PC-3 (cell line): ENCODE results near the gene LHFPL6. TPM values are rescaled to one million over a fixed set of nuclear protein-coding genes. Genes with fewer than 3 reads are reported as not detected.

Source experiments
- ATAC-seq: fragments of 200-7000 bp; cut with Tn5 transposase; 2 replicates; pipeline ENCODE4 v1.9.1; 2020; ENCODE audit warnings: mild to moderate bottlenecking, moderate library complexity
- BruUV-seq: library from RNA; stranded (reverse); fragments of 400-500 nt; replicated peaks from 2 replicates; lab custom pipeline; 2021; lab: Mats Ljungman, UMichigan
- CTCF ChIA-PET: fragments of 300-600 bp; sonication (Branson Sonifier 250); formaldehyde crosslinking; loops from one replicate; lab custom pipeline; 2022; ENCODE audit warnings: antibody characterized with exemption; lab: Charles Lee
- POLR2A ChIA-PET: fragments of 300-600 bp; sonication (Branson Sonifier 250); formaldehyde crosslinking; loops from one replicate; lab custom pipeline; 2022; ENCODE audit warnings: antibody characterized with exemption; ENCODE audit not compliant: unreplicated experiment; lab: Charles Lee
- DNase-seq: peaks from one replicate; pipeline ENCODE4 v3.0.0-alpha.2; 2015
- H2AFZ ChIP-seq: fragments of 300-600 bp; sonication (generic); 2 replicates; pipeline ENCODE4 v1.6.0; 2016; ENCODE audit warnings: antibody characterized with exemption, low read length
- H3F3A ChIP-seq: fragments of 300-600 bp; sonication (generic); one replicate; pipeline ENCODE4 v1.6.0; 2017; ENCODE audit warnings: antibody characterized with exemption, low read length, control low read depth, mild to moderate bottlenecking; ENCODE audit not compliant: unreplicated experiment
- H3K27ac ChIP-seq: fragments of 300-600 bp; sonication (generic); 2 replicates; pipeline ENCODE4 v1.5.1; 2016; ENCODE audit warnings: mild to moderate bottlenecking, low read length
- H3K27me3 ChIP-seq: fragments of 300-600 bp; sonication (generic); 2 replicates; pipeline ENCODE4 v1.6.1; 2016; ENCODE audit warnings: low read length, mixed read lengths
- H3K36me3 ChIP-seq: fragments of 300-600 bp; sonication (generic); 2 replicates; pipeline ENCODE4 v1.6.1; 2016; ENCODE audit warnings: low read depth, mixed run types, low read length, mixed read lengths
- H3K4me1 ChIP-seq: fragments of 300-600 bp; sonication (generic); 2 replicates; pipeline ENCODE4 v1.5.1; 2016; ENCODE audit warnings: low read length; ENCODE audit not compliant: insufficient read depth
- H3K4me2 ChIP-seq: fragments of 300-600 bp; sonication (generic); 2 replicates; pipeline ENCODE4 v1.6.0; 2016; ENCODE audit warnings: low read length
- H3K4me3 ChIP-seq: fragments of 300-600 bp; sonication (generic); 2 replicates; pipeline ENCODE4 v1.5.1; 2016; ENCODE audit warnings: mild to moderate bottlenecking, low read length, mixed read lengths
- H3K79me2 ChIP-seq: fragments of 300-600 bp; sonication (generic); 2 replicates; pipeline ENCODE4 v1.6.1; 2017; ENCODE audit warnings: low read length, mixed read lengths
- H3K9ac ChIP-seq: fragments of 300-600 bp; sonication (generic); 2 replicates; pipeline ENCODE4 v1.6.0; 2016; ENCODE audit warnings: mild to moderate bottlenecking, low read length
- H3K9me2 ChIP-seq: fragments of 300-600 bp; sonication (generic); replicated peaks from 2 replicates; pipeline ENCODE4 v1.6.1; 2016; ENCODE audit warnings: mixed run types, low read length, mixed read lengths
- H3K9me3 ChIP-seq: fragments of 300-600 bp; sonication (generic); 2 replicates; pipeline ENCODE4 v1.6.1; 2016; ENCODE audit warnings: low read length, mixed read lengths
- H4K20me1 ChIP-seq: fragments of 300-600 bp; sonication (generic); 2 replicates; pipeline ENCODE4 v1.6.1; 2016; ENCODE audit warnings: low read length, mixed read lengths
- EZH2 ChIP-seq: fragments of 300-600 bp; sonication (generic); IDR thresholded peaks from one replicate; pipeline ENCODE4 v1.6.1; 2017; ENCODE audit warnings: antibody characterized with exemption, mild to moderate bottlenecking, low read length; ENCODE audit not compliant: unreplicated experiment
- EZH2phosphoT487 ChIP-seq: fragments of 300-600 bp; sonication (generic); IDR thresholded peaks from 2 replicates; pipeline ENCODE4 v1.6.1; 2018; ENCODE audit warnings: mild to moderate bottlenecking, antibody characterized with exemption, low read length, borderline replicate concordance
- intact Hi-C: fragments of 100-400 bp; cut with micrococcal nuclease; formaldehyde crosslinking; loops from 2 replicates; pipeline ENCODE4 v1.9.0; 2023
- total RNA-seq: library from RNA; depleted of rRNA; stranded (reverse); fragments of >200 nt; gene quantifications from 2 replicates; pipeline ENCODE4 v1.2.3, GENCODE V29; 2014
- TF ChIP-seq, protein P1 (sequence below): fragments of 300-600 bp; sonication (generic); conservative IDR thresholded peaks from 2 replicates; pipeline ENCODE4 v1.5.1; 2017; ENCODE audit warnings: antibody characterized with exemption, low read depth, mild to moderate bottlenecking, low read length

Gene LHFPL6
- total RNA-seq, 1 experiment from 2014 or later = 7.8 TPM

DNA sequence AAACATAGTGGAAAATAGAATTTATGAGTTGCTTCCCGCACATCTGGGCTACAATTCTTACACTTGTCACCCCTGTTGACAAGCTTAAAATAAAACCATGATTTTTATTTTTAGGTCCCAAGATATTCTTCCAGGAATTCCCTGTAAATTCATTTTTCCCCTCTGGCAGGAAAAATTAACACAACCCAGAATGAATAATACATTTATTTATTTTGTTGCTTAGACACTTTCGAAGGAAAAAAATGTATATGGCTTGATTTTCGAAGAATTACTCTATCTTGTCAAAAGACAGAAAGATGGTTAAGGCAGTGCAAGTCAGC is 74.4 kb downstream of the LHFPL6 start:
- H3K4me3 ChIP-seq = no peak overlapping the region
- peaks cover 3% of the 10 kb centered on the region for H3F3A ChIP-seq
- H3K79me2 ChIP-seq = no peaks in the 10 kb centered on the region
- POLR2A ChIA-PET = no interaction called here
- TF ChIP-seq, protein P1, sequence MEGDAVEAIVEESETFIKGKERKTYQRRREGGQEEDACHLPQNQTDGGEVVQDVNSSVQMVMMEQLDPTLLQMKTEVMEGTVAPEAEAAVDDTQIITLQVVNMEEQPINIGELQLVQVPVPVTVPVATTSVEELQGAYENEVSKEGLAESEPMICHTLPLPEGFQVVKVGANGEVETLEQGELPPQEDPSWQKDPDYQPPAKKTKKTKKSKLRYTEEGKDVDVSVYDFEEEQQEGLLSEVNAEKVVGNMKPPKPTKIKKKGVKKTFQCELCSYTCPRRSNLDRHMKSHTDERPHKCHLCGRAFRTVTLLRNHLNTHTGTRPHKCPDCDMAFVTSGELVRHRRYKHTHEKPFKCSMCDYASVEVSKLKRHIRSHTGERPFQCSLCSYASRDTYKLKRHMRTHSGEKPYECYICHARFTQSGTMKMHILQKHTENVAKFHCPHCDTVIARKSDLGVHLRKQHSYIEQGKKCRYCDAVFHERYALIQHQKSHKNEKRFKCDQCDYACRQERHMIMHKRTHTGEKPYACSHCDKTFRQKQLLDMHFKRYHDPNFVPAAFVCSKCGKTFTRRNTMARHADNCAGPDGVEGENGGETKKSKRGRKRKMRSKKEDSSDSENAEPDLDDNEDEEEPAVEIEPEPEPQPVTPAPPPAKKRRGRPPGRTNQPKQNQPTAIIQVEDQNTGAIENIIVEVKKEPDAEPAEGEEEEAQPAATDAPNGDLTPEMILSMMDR = no peak
- no peak for TF ChIP-seq EZH2phosphoT487
- TF ChIP-seq EZH2 = no peak
- peak overlapping the region; percentile 67 for H3K27ac ChIP-seq
- intact Hi-C loops = loop anchor here (2.0 to 5.0 kb wide), 2 partner anchors 36 to 74 kb away; partner anchors contain the start of gene LHFPL6
- no peaks in the 10 kb centered on the region for H3K36me3 ChIP-seq
- peak overlapping the region; percentile 59 for H3K4me2 ChIP-seq
- no peaks in the 10 kb centered on the region for H4K20me1 ChIP-seq
- ATAC-seq = no peak
- H3K9ac ChIP-seq = 0 out of 2 replicates have a peak overlapping the region, but pooled peaks have one; percentile 7
- CTCF ChIA-PET = no interaction called here
- no peaks in the 10 kb centered on the region for H3K9me2 ChIP-seq
- H3K4me1 ChIP-seq = peaks cover 40% of the 10 kb centered on the region
- no peak for DNase-seq
- no TSS peak for BruUV-seq
- H2AFZ ChIP-seq = no peak overlapping the region
- H3K9me3 ChIP-seq = no peaks in the 10 kb centered on the region
- no peaks in the 10 kb centered on the region for H3K27me3 ChIP-seq

DNA sequence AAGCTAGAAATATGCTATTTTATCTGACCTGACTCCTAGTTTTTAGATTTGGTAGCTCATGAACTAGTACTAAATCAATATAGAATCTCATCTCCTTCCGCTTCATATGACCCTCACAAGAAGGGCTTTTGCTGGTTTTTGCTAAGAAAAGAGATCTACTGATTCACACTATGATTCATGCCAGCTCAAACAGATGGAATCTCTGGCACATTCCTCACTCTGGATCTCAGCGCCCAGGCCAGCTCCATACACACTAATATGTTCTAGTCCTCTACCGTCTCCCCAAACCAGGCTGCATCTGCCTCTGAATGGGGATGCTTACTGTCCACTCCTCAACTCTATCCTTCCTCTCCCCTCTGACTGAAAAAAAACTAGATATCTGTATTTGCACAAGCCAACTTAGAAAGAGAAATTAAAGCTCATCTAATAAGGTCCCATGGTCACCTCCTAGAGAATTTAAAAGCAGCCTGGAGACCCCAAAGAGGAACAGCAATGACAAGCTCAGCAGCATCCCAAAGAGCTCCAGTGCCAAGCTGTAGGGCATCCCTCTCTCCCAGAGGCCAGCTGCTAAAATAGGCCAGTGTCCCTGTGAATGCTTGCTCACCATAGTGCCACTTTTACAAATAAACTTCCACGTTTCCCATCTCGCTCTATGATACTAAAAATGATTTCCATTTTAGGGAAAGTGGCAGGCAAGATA is 74.9 kb downstream of the LHFPL6 start:
- H3K27me3 ChIP-seq = no peaks in the 10 kb centered on the region
- no peak overlapping the region for H2AFZ ChIP-seq
- H3K9me3 ChIP-seq = no peaks in the 10 kb centered on the region
- H3K4me1 ChIP-seq = peaks cover 40% of the 10 kb centered on the region
- H3K79me2 ChIP-seq = no peaks in the 10 kb centered on the region
- H4K20me1 ChIP-seq = no peaks in the 10 kb centered on the region
- peak overlapping the region; percentile 67 for H3K27ac ChIP-seq
- TF ChIP-seq EZH2 (no peak), EZH2phosphoT487 (no peak)
- TF ChIP-seq, protein P1 = no peak
- no peak overlapping the region for H3K4me3 ChIP-seq
- H3K4me2 ChIP-seq = peak overlapping the region; percentile 59
- H3K9ac ChIP-seq = 0 out of 2 replicates have a peak overlapping the region, but pooled peaks have one; percentile 7
- ATAC-seq (peak; percentile 94), DNase-seq (peak; percentile 88)
- CTCF ChIA-PET = interaction anchor here (0.5 to 1.1 kb wide), 2 partner anchors 12 to 88 kb away, joined by 4 read pairs; no protein-coding TSS in a partner anchor
- no peaks in the 10 kb centered on the region for H3K9me2 ChIP-seq
- intact Hi-C loops = loop anchor here (2.0 to 5.0 kb wide), 2 partner anchors 37 to 74 kb away; partner anchors contain the start of gene LHFPL6
- peaks cover 3% of the 10 kb centered on the region for H3F3A ChIP-seq
- H3K36me3 ChIP-seq = no peaks in the 10 kb centered on the region
- no TSS peak for BruUV-seq
- POLR2A ChIA-PET = interaction anchor here (0.6 kb wide), 1 partner anchor 11 kb away, joined by 4 read pairs; no protein-coding TSS in a partner anchor

DNA sequence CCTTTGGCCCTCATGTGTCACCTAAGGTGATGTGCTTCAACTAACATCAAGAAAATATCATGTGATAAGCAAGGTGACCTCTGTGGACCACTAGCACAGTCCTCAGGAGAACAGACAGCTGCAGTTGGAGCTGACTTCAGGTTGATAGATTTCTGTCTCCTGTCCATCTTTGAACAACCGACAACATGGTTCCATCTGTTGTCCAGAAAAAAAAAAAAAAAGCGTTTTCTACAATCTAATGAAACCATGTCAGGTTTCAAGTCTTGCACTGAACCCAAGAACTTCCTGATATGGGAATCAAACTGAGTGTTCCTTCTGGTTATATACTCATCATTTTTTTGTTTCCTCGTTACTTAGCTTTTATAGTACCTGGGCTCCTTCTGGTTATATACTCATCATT is 75.7 kb downstream of the LHFPL6 start:
- ChIA-PET POLR2A (no interaction called here), CTCF (interaction anchor here (1.1 kb wide), 1 partner anchor 89 kb away, joined by 4 read pairs; no protein-coding TSS in a partner anchor)
- peak overlapping the region; percentile 59 for H3K4me2 ChIP-seq
- no peak for TF ChIP-seq EZH2
- no peak for TF ChIP-seq EZH2phosphoT487
- TF ChIP-seq, protein P1 = no peak
- no peaks in the 10 kb centered on the region for H3K36me3 ChIP-seq
- H3K79me2 ChIP-seq = no peaks in the 10 kb centered on the region
- no peak overlapping the region for H3K4me3 ChIP-seq
- no peak overlapping the region for H2AFZ ChIP-seq
- H3F3A ChIP-seq = peaks cover 3% of the 10 kb centered on the region
- DNase-seq (no peak), ATAC-seq (no peak)
- H3K9ac ChIP-seq = no peak overlapping the region
- no peaks in the 10 kb centered on the region for H3K9me2 ChIP-seq
- H3K9me3 ChIP-seq = no peaks in the 10 kb centered on the region
- H3K27me3 ChIP-seq = no peaks in the 10 kb centered on the region
- BruUV-seq = no TSS peak
- no peaks in the 10 kb centered on the region for H4K20me1 ChIP-seq
- peak overlapping the region; percentile 67 for H3K27ac ChIP-seq
- intact Hi-C loops = loop anchor here (5.0 kb wide), 1 partner anchor 75 kb away; the partner anchor contains the start of gene LHFPL6
- peaks cover 40% of the 10 kb centered on the region for H3K4me1 ChIP-seq
